Liver (tissue), 9 donors: ENCODE measurements around the gene HSPA1B. TPM values are rescaled to one million over a fixed set of nuclear protein-coding genes. Genes with fewer than 3 reads are reported as not detected.

Experiments used
- DNase-seq: peaks from one replicate; pipeline ENCODE4 v3.0.0-alpha.2; 2017; ENCODE audit warnings: low spot score
- H3K27ac ChIP-seq, 2 donors: one replicate each; pipeline ENCODE4 v1.7.0; 2013; ENCODE audit warnings: inconsistent platforms in 2 of 2, low read length in 2 of 2, control low read depth in 1 of 2, low read depth in 1 of 2, mild to moderate bottlenecking in 1 of 2
- H3K27me3 ChIP-seq, 4 donors: one replicate each; pipeline versions ENCODE4 v1.6.1 to v1.7.0; 2013; ENCODE audit warnings: low read length in 3 of 4, inconsistent platforms in 1 of 4, mild to moderate bottlenecking in 1 of 4, moderate library complexity in 1 of 4; ENCODE audit not compliant: control insufficient read depth in 4 of 4, insufficient read depth in 4 of 4
- H3K36me3 ChIP-seq, 4 donors: one replicate each; pipeline versions ENCODE4 v1.6.1 to v1.7.0; 2013; ENCODE audit warnings: low read length in 3 of 4, mild to moderate bottlenecking in 3 of 4, low read depth in 1 of 4, moderate library complexity in 1 of 4; ENCODE audit not compliant: control insufficient read depth in 4 of 4, insufficient read depth in 3 of 4
- H3K4me1 ChIP-seq, 4 donors: one replicate each; pipeline versions ENCODE4 v1.6.1 to v1.7.0; 2013; ENCODE audit warnings: low read length in 3 of 4, mild to moderate bottlenecking in 3 of 4, moderate library complexity in 1 of 4; ENCODE audit not compliant: control insufficient read depth in 4 of 4, insufficient read depth in 4 of 4
- H3K4me3 ChIP-seq, 3 donors: one replicate each; pipeline versions ENCODE4 v1.6.1 to v1.7.0; 2013; ENCODE audit warnings: low read length in 3 of 3, control low read depth in 1 of 3, low read depth in 1 of 3, mild to moderate bottlenecking in 1 of 3
- H3K9ac ChIP-seq, 2 donors: one replicate each; pipeline ENCODE4 v1.7.0; 2013; ENCODE audit warnings: low read length in 2 of 2, mild to moderate bottlenecking in 2 of 2, moderate library complexity in 2 of 2, control low read depth in 1 of 2, low read depth in 1 of 2
- H3K9me3 ChIP-seq, 4 donors: one replicate each; pipeline versions ENCODE4 v1.6.1 to v1.7.0; 2013; ENCODE audit warnings: low read length in 3 of 4; ENCODE audit not compliant: control insufficient read depth in 4 of 4
- ATF3 ChIP-seq: IDR thresholded peaks from 2 replicates; pipeline ENCODE4 v1.6.1; 2016; ENCODE audit warnings: antibody characterized with exemption
- EGR1 ChIP-seq, 2 donors: IDR thresholded peaks; 2 replicates each; pipeline ENCODE4 v1.6.1; 2016 to 2018; ENCODE audit warnings: antibody characterized with exemption in 2 of 2, low read depth in 2 of 2
- FOXA1 ChIP-seq: IDR thresholded peaks from 2 replicates; pipeline ENCODE4 v1.6.1; 2016; ENCODE audit warnings: antibody characterized with exemption
- FOXA2 ChIP-seq: IDR thresholded peaks from 2 replicates; pipeline ENCODE4 v1.6.1; 2016; ENCODE audit warnings: antibody characterized with exemption
- GABPA ChIP-seq, 2 donors: IDR thresholded peaks in 1 of 2; conservative IDR thresholded peaks in 1 of 2; 2 replicates each; pipeline ENCODE4 v1.6.1; 2016; ENCODE audit warnings: antibody characterized with exemption in 2 of 2, mild to moderate bottlenecking in 1 of 2, moderate library complexity in 1 of 2
- HNF4A ChIP-seq, 2 donors: conservative IDR thresholded peaks; 2 replicates each; pipeline ENCODE4 v1.6.1; 2016; ENCODE audit warnings: antibody characterized with exemption in 2 of 2, mild to moderate bottlenecking in 2 of 2
- HNF4G ChIP-seq: IDR thresholded peaks from 2 replicates; pipeline ENCODE4 v1.6.1; 2016; ENCODE audit warnings: antibody characterized with exemption
- JUND ChIP-seq, 2 donors: IDR thresholded peaks; 2 replicates each; pipeline ENCODE4 v1.6.1; 2016; ENCODE audit warnings: antibody characterized with exemption in 2 of 2
- MAX ChIP-seq: IDR thresholded peaks from 2 replicates; pipeline ENCODE4 v1.6.1; 2016; ENCODE audit warnings: antibody characterized with exemption
- NR2F2 ChIP-seq: IDR thresholded peaks from 2 replicates; pipeline ENCODE4 v1.6.1; 2016; ENCODE audit warnings: antibody characterized with exemption
- RAD21 ChIP-seq, 2 donors: IDR thresholded peaks; 2 replicates each; pipeline ENCODE4 v1.6.1; 2016; ENCODE audit warnings: antibody characterized with exemption in 2 of 2, mild to moderate bottlenecking in 2 of 2
- REST ChIP-seq: IDR thresholded peaks from 2 replicates; pipeline ENCODE4 v1.6.1; 2016; ENCODE audit warnings: antibody characterized with exemption, mild to moderate bottlenecking
- RXRA ChIP-seq, 2 donors: IDR thresholded peaks; 2 replicates each; pipeline ENCODE4 v1.6.1; 2017 to 2018; ENCODE audit warnings: antibody characterized with exemption in 2 of 2, mild to moderate bottlenecking in 1 of 2
- SP1 ChIP-seq: IDR thresholded peaks from 2 replicates; pipeline ENCODE4 v1.6.1; 2018; ENCODE audit warnings: antibody characterized with exemption, mild to moderate bottlenecking
- TAF1 ChIP-seq: conservative IDR thresholded peaks from 2 replicates; pipeline ENCODE4 v1.6.1; 2016; ENCODE audit warnings: antibody characterized with exemption, mild to moderate bottlenecking
- YY1 ChIP-seq: IDR thresholded peaks from 2 replicates; pipeline ENCODE4 v1.6.1; 2016; ENCODE audit warnings: antibody characterized with exemption, mild to moderate bottlenecking
- ZBTB33 ChIP-seq: IDR thresholded peaks from 2 replicates; pipeline ENCODE4 v1.6.1; 2016; ENCODE audit warnings: antibody characterized with exemption
- WGBS: extraction: QIAGEN DNeasy Blood & Tissue Kit; methylation state at CpG from one replicate; pipeline ENCODE4 v1.1.7; 2013; 5-methylcytosine and 5-hydroxymethylcytosine counted together
- polyA plus RNA-seq, 2 donors: library from polyadenylated mRNA; stranded (reverse) in 1 of 2; unstranded in 1 of 2; fragments of 200-250 nt in 1 of 2; fragments of >200 nt in 1 of 2; fragmentation: Nextera tagmentation in 1 of 2; extraction: Ambion mirVana in 1 of 2; gene quantifications; one replicate each; pipeline versions ENCODE4 v1.2.1 to v1.2.3, GENCODE V29; 2013 to 2015
- total RNA-seq, 2 donors: library from RNA; depleted of rRNA; stranded (reverse); fragments of >200 nt; gene quantifications; one replicate each; pipeline ENCODE4 v1.2.3, GENCODE V29; 2014
- TF ChIP-seq, protein P1 (sequence below): fragments of 150-350 bp; IDR thresholded peaks from 2 replicates; pipeline ENCODE4 v1.5.1; 2017; ENCODE audit warnings: improper control_type of control experiment, low read depth, low read length; ENCODE audit not compliant: missing input control
- donor health status: healthy.
- donor health status: healthy.
- donor health status: healthy.
- donor health status: healthy.
- donor health status: healthy.

HSPA1B gene
- total and polyA plus RNA-seq, 4 donors = 9.5 to 165 (median 43.9) TPM

GRCh38 chr6:31778193-31778592 lies 49.3 kb upstream of the HSPA1B start:
- Histone ChIP-seq H3K27ac (peak overlapping the region; percentile 26 to 67), H3K27me3 (no peaks in the 10 kb centered on the region), H3K9me3 (no peaks in the 10 kb centered on the region), H3K4me1 (peaks cover 7 to 42% (median 29%) of the 10 kb centered on the region in 4 donors), H3K36me3 (peaks cover 4 to 37% (median 9%) of the 10 kb centered on the region in 4 donors), H3K9ac (no peak overlapping the region), H3K4me3 (no peak overlapping the region)
- WGBS = 93% methylated on average over 5 of the region's 5 CpGs
- TF ChIP-seq HNF4A (conservative IDR thresholded peaks at IDR 0.05) = peak; percentile 38 to 63
- TF ChIP-seq SP1 = peak; percentile 42
- TF ChIP-seq TAF1 = no peak
- no peak for DNase-seq

DNA sequence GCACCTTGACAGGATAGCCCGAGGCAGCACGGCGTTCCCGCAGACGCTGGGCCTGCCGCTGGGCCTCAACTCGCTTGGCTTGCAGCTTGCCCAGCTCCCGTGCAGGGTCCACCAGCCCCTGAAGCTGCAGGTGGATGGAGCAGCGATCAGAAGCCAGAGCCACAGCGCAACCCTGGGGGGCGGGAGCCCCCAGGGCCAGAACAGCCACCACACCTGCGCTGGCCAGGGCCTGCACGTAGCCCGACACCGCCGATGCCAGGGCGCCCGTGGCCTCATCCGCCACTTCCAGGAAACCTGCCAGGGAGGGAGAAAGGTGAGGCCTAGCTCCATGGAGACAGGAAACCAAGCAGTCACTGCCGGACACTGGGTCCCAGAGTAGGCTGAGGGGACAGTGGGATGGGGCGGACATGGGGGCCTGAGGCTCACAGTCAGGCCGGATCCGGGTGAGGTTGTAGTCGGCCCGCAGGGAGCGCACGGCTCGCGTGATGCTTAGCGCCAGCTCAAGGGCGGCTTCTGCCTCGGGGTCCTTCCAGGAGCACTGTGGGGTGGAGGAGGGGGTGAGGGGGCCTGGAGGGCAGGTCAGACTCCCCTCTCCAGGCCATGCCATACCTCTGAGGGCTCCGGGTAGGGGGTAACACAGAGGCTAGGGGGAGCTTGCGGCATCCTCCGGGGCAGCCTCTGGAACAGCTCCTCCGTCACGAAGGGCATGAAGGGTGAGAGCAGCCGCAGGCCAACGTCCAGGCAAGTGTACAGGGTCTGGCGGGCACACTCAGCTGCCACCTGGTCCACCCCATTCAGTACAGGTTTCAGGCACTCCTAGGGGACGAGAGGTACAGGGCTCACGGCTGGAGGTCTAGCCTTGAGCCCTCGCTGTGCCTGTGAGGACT lies 48.3 kb upstream of the HSPA1B start:
- Histone ChIP-seq H3K9ac (no peak overlapping the region), H3K9me3 (no peaks in the 10 kb centered on the region), H3K36me3 (peaks cover 5 to 39% (median 9%) of the 10 kb centered on the region in 4 donors), H3K27ac (peak overlapping the region; percentile 26 to 31), H3K27me3 (no peaks in the 10 kb centered on the region), H3K4me1 (peaks cover 6 to 39% (median 28%) of the 10 kb centered on the region in 4 donors), H3K4me3 (no peak overlapping the region)
- TF ChIP-seq RAD21 (IDR thresholded peaks at IDR 0.05) (no peak), HNF4A (conservative IDR thresholded peaks at IDR 0.05) (no peak), GABPA (IDR thresholded peaks at IDR 0.05 in 1 of 2, conservative IDR thresholded peaks at IDR 0.05 in 1 of 2) (no peak), HNF4G (no peak), FOXA1 (no peak), FOXA2 (no peak), EGR1 (IDR thresholded peaks at IDR 0.05; ENCODE audit: low read depth in 2 of 2) (no peak), ATF3 (no peak), YY1 (no peak), TAF1 (no peak), SP1 (no peak), NR2F2 (no peak), MAX (no peak), RXRA (IDR thresholded peaks at IDR 0.05) (no peak), ZBTB33 (no peak), JUND (IDR thresholded peaks at IDR 0.05) (no peak), REST (no peak)
- TF ChIP-seq, protein P1, sequence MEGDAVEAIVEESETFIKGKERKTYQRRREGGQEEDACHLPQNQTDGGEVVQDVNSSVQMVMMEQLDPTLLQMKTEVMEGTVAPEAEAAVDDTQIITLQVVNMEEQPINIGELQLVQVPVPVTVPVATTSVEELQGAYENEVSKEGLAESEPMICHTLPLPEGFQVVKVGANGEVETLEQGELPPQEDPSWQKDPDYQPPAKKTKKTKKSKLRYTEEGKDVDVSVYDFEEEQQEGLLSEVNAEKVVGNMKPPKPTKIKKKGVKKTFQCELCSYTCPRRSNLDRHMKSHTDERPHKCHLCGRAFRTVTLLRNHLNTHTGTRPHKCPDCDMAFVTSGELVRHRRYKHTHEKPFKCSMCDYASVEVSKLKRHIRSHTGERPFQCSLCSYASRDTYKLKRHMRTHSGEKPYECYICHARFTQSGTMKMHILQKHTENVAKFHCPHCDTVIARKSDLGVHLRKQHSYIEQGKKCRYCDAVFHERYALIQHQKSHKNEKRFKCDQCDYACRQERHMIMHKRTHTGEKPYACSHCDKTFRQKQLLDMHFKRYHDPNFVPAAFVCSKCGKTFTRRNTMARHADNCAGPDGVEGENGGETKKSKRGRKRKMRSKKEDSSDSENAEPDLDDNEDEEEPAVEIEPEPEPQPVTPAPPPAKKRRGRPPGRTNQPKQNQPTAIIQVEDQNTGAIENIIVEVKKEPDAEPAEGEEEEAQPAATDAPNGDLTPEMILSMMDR = no peak
- DNase-seq = no peak
- 88% methylated on average over 43 of the region's 43 CpGs for WGBS
